Measurements from ENCODE around the gene KIF26A.

Gene KIF26A

GRCh38 chr14:104101651-104102281 is 36.6 kb upstream of the KIF26A start:
- DNase-seq: no peak

- DNase-seq: no peak
Measured at GRCh38 chr14:104102282-104102914, 36.0 kb upstream of the KIF26A start.

GRCh38 chr14:104103061-104103445 is 35.3 kb upstream of the KIF26A start:
- DNase-seq: no peak

GRCh38 chr14:104103446-104104075 is 34.8 kb upstream of the KIF26A start:
- no peak for DNase-seq

GRCh38 chr14:104104076-104104901 is 34.1 kb upstream of the KIF26A start:
- no peak for DNase-seq

- no peak for DNase-seq
Measured at GRCh38 chr14:104105071-104105821, 33.1 kb upstream of the KIF26A start.

GRCh38 chr14:104105822-104106470 is 32.4 kb upstream of the KIF26A start:
- no peak for DNase-seq

- no peak for DNase-seq
Measured at GRCh38 chr14:104106471-104106991, 31.9 kb upstream of the KIF26A start.

- no peak for DNase-seq
Measured at GRCh38 chr14:104107101-104107581, 31.2 kb upstream of the KIF26A start.

- no peak for DNase-seq
Measured at GRCh38 chr14:104107611-104108569, 30.5 kb upstream of the KIF26A start.

- no peak for DNase-seq
Measured at GRCh38 chr14:104108570-104109541, 29.5 kb upstream of the KIF26A start.

- no peak for DNase-seq
Measured at GRCh38 chr14:104109731-104110361, 28.5 kb upstream of the KIF26A start.

GRCh38 chr14:104110491-104111209 is 27.7 kb upstream of the KIF26A start:
- no peak for DNase-seq

- no peak for DNase-seq
Measured at GRCh38 chr14:104111301-104112112, 26.9 kb upstream of the KIF26A start.

GRCh38 chr14:104112113-104112505 is 26.3 kb upstream of the KIF26A start:
- no peak for DNase-seq

- DNase-seq: no peak
Measured at GRCh38 chr14:104112609-104113571, 25.5 kb upstream of the KIF26A start.
